HG02798 (cell line): ENCODE results near the gene ODC1.

ENCODE experiments used
- ATAC-seq: cut with Tn5 transposase; IDR thresholded peaks from one replicate; pipeline ENCODE4 v1.9.1; 2021; ENCODE audit warnings: mild to moderate bottlenecking; ENCODE audit not compliant: unreplicated experiment, poor library complexity

Gene ODC1

DNA sequence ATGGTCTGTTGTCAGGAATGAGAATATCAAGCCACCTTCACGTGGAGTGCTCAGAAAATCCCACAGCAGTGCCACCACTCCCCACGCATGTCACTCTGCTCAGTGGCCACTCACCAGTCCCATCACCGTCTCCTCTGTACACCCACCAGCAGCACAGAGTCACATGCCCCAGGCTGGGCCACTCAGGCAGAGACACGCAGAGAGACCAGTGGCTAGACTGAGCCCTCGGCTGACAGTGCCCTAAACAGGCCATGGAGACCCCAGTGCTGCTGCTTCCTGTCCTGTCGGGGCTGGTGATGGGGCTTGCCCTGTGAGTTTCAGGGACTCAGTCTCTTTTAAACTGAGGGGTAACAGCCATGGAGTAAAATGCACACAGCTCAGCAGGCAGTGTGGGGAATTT, 25.9 kb downstream of the ODC1 start:
- ATAC-seq: no peak

DNA sequence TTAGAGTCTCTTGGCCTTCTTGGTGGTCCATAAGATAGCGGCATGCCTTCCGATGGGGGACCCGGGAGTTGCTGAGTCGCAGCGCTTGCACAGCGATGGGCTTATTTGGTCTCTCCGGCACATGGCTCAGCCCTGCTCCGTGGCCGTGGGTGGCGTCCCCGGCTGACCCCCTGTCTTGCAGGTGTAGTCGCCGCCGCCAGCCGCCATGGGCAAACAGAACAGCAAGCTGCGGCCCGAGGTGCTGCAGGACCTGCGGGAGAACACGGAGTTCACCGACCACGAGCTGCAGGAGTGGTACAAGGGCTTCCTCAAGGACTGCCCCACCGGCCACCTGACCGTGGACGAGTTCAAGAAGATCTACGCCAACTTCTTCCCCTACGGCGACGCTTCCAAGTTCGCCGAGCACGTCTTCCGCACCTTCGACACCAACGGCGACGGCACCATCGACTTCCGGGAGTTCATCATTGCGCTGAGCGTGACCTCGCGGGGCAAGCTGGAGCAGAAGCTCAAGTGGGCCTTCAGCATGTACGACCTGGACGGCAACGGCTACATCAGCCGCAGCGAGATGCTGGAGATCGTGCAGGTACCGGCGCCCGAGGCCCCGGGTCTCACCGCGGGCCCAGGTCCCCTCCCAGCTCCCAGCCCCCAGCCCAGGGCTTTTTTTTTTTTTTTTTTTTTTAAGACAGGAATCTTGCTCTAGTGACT, 28.4 kb downstream of the ODC1 start:
- ATAC-seq: no peak

DNA sequence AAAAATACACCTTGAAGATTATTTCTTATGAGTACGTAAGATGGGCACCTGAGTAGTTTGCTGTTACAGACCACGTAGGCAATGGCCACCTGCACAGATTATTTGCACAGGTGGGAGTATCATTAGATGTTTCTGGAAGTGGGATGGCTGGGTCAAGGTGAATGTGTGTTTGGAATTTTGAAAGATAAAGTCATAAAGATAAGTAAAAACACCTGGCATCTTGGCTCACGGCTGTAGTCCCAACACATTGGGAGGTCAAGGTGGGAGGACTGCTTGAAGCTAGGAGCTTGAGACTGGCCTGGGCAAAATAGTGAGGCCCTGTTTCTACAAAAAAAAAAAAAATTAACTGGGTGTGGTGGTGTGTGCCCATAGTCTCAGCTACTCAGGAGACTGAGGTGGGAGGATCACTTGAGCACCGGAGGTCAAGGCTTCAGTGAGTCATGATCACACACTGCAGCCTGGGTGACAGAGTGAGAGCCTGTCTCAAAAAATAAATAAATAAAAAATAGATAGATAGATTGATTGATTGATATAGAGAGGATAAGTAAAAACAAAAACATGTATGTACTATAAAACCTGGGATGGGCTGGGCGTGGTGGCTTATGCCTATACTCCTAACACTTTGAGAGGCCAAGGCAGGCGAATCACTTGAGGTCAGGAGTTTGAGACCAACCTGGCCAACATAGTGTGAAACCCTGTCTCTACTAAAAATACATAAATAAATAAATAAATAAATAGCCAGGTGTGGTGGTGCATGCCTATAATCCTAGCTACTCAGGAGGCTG, 30.4 kb downstream of the ODC1 start:
- ATAC-seq: no peak

DNA sequence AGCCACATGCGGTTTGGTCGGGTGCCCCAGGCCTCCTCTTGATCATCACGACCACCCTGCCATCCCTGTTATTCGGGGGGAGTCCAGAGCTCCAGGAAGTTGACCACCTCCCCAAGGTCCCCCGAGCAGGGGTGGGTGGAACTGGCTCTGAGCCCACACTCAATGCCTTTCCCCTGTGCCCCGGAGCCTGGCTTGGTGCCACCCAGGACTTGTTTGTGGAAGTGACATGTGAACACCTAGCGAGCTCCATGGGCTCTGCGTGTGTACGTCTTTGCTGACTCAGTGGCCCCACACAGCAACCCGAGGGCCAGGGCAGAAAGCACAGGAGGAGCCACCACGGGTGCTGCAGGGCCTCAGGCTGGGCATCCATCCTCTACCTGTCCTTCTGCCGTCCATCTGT, 32.5 kb downstream of the ODC1 start:
- no peak for ATAC-seq

DNA sequence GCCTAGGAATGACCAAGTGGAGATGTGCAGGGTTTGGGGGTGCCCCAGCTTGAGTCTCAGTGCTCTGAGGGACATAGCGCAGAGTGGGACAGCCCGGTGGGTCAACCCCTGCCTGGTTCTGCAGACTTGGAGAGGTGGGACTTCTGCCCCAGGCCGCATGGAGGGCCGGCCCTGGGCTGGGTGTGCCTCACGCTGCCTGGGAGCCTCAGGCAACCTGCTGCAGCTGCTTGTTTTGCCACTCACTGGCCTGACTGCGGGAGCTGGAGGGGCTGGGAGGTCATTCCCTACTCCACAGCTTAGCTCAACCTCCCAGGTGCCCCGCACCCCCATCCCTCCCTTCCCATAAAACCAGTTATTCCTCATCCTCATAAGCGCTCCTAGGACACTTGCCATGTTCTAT, 33.1 kb downstream of the ODC1 start:
- no peak for ATAC-seq

DNA sequence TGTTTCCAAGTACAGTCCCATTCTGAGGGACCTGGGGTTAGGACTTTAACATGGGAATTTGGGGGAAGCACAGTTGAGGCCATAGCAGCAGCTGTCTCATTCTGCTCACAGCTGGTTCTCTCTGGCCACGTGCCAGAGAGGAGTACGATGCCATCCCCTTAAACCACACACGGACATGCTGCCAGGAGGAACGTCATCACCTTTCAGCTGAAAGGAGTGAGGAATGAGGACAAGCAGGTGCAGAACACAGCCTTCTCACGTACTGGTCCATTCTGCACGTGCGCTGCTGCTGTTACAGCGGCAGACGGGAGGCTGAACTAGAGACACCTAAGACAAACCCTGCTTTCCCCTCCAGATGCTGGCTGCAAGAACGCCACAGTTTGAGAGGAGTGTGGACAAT, 33.5 kb downstream of the ODC1 start:
- no peak for ATAC-seq

DNA sequence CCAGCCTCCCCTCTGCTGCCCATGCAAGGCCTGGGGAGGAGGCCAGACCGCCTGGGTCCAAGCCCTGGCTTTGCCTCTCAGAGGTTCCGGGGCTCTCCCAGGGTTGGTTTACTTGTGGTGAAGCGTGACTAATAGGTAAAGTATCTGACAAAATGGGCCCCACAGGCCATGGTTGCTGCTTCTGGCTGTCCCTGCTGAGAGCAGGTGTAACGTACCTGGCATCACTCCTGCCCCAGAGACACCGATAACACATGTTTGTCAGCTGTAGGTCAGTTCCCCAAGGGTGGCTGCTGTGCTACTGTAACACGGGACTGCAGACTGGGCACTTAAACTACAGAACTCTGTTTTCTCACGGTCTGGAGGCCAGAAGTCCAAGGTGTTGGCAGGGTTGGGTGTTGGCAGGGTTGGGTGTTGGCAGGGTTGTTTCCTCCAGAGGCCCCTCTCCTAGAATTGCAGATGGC, 34.1 kb downstream of the ODC1 start:
- ATAC-seq: no peak

DNA sequence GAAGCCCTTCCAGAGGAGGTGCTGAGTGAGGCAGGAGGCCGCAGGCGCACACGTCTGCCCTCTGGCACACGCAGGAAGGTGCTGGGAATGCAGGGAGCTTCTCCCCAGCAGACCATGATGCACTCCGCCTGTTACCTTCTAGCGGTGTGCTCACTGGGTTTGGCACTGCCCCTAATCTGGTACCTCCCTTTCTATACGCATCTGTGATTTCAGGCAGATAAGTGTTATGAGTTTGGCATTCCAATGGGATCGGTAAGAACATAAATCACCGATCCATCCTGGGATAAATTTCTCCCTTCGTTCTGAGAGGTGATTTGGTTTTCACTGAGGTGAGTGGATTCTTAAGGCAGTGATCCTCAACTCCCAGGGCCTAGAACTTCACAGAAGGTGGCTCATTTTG, 34.6 kb downstream of the ODC1 start:
- no peak for ATAC-seq

DNA sequence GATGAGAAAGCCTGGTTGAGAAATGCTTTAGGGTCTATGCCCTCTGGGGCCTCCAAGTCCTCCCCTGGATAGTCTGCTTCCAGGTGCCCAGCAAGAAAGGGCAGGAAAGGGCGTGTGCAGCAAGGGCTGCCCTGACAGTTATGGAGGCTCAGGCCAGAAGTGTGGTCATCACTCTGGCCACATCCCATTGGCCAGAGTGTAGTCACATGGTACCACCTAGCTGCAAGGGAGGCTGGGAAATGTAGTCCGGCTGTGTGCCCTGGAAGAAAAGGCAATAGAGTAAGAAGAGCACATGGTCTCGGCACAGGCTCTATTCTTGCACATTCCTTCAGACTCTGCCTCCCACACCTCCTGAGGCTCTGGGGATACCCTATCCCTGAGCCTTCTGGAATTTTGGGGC, 35.7 kb downstream of the ODC1 start:
- peak; percentile 25 for ATAC-seq

DNA sequence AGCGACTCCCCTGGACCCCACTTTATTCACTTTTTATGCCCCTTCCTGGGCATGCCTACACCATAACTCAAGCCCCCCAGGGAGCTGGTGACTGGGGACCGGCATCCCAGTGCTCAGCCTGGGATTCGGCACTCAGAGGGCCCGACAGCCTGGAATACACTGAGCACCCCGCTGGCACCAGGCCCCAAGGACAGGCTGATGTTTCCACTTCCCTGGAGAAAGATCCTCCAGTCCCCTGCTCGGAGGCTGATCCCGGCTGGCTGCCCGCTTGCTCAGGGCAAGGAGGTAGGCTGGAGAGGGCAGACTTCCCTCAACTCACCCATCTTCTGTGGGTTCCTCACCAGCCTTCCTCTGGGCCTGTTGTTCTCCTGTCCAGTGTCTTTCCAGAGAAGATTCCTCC, 36.6 kb downstream of the ODC1 start:
- no peak for ATAC-seq

DNA sequence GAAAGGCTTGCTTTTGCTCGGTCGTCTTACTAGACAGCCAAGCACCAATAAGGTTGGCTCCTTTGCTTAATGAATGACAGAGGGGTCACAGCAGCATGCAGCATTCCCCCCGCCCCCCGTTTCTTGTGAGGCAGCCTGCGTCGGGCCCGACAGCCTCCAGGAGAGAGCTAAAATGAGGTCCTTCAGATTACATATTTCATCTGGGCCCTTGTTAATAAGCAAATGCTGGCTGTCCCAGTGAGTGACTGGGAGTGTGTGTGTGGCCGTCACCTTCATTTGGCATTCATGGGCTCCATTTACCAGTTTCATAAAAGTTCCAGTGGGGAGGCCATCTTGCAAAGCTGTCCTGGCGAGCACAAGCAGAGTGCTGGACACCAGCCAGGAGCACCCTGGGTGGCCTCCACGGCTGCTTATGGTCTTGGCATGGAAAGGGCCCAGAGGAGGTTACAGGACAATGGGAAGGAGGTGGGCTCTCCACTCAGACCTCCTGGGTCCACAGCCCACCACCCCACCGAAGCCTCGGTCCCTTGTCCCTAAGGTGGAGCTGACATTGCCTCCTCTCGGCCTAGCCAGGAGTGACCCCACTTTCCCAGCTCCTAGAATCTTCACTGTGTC, 37.2 kb downstream of the ODC1 start:
- no peak for ATAC-seq

DNA sequence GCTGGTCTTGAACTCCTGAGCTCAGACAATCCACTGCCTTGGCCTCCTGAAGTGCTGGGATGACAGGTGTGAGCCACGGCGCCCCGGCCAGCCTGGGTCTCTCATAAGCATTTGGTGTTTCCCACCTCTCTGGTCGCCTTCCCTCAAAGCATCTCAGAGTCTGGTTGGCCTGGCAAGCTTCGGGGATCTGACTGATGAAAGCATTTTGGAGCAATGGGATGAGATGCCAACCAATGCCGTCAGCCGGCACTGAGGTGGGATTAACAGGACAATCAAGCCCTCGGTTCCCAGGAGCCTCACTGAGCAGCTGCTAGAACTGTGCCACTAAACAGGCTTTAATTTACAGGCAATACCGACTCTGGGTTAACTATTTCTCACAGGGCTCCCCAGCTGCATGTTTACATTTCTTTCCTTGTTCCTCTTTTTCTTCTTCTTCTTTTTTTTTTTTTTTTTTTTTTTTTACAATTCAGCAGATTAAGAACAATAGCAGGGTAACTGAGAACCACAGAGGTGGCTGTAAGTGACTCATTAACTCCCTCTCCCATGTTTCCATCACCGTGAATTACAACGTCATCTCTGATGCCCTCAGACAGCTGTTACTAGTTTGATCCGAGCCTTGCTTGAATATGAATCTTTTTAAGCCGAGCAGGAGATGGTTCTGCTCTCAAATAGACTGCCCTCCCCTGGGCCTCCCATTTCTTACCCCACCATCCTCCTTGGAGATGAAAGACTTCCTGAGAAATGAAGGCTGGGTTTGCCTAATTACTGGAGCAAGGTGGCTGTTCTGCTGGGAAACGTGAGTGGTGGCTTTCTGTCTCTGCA, 37.9 kb downstream of the ODC1 start:
- ATAC-seq: peak; percentile 65

DNA sequence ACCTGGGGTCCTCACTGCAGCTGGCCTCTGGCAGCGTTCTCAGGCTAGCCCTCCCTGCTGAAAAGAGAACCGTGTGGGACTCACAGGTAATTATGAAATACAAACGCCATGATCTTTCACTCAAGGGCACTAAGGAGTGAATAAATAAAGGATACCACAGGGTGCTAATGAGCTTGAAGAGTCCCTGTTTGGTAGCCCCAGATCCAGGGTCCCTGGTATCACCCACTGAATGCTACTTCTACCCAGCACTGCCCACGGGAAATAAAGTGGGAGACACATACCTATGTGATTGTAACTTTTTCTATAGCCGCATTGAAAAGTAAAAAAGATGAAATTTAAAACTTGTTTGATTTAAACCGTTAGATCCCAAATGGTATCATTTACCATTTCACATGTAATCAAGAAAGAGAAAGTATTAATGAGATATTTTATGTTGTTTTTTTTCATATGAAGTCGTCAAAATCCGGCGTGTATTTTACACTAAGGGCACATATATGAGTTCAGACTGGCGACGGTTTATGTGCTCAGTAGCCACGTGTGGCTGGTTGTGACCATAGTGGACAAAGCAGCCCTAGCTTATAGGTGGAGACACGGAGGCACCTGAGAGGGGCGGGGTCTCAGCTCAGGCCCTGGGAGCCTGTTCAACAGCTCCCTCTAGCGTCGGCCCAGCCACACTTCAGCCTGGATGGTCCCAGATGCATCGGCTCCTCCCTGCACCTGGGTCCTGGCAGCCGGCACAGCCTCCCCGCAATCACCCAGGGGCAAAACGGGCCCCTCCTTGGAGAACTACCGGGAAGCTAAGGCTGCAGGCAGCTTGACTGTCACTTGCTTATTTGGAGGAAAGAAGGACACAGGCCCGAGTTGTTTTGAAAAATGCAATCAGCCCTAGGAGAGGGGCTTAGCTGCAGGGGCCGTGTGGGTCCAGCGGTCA, 39.2 kb downstream of the ODC1 start:
- ATAC-seq: peak; percentile 67

DNA sequence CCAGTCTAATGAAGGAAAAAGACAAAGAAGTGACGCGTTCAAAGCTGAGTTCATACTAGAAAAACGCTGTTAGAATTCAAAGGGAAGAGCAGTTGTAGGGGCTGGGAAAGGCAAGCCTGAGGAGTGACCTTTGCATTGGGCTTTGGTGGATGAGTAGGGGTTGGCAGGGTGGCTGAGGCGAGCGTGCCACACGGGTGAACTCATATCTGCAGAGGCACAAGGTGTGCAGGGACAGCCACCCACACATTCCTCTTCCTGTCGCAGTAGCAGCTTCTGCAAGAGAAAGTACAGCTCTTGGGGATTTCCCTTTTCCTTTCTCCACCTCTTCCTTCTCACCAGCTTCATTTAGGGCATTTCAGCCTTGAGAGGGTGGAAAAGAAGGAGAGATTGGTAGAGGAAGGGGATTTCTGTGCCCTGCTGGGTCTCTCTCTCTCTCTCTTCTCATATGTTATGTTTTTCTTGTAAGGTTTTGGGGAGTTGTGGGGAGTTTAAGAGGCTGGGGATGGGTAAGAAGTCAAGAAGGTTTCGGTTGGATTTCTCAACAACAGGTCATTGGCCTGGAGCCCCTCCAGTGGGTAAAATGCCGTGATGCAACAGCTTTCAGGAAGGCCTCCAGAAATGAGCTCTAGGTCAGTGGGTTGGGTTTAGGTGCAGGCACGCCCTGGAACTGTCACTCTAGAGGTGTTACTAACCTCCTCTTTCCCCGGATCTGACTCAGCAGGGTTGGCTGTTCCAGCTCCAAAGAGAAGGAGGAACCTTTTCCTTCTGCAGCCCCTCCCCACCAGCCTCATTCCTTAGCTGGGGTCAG, 40.1 kb downstream of the ODC1 start:
- ATAC-seq: peak; percentile 39

DNA sequence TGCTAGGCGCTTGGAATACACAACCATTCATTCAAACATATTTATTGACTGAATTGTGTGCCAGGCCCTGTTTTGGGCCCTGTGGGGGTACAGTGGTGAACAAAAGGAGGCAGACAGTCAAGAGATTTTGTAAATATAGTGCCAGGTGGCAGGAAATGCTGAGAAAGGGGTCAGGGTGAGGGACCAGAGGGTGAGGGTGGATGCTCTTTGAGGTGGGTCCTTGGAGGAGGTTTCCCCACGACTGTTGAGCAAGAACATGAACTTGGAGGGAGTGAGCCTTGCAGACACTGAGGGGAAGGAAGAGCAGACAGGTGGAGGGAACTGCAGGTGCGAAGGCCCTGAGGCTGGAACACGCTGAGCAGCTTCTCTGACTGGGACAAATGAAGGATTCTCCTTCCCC, 40.7 kb downstream of the ODC1 start:
- ATAC-seq: no peak

DNA sequence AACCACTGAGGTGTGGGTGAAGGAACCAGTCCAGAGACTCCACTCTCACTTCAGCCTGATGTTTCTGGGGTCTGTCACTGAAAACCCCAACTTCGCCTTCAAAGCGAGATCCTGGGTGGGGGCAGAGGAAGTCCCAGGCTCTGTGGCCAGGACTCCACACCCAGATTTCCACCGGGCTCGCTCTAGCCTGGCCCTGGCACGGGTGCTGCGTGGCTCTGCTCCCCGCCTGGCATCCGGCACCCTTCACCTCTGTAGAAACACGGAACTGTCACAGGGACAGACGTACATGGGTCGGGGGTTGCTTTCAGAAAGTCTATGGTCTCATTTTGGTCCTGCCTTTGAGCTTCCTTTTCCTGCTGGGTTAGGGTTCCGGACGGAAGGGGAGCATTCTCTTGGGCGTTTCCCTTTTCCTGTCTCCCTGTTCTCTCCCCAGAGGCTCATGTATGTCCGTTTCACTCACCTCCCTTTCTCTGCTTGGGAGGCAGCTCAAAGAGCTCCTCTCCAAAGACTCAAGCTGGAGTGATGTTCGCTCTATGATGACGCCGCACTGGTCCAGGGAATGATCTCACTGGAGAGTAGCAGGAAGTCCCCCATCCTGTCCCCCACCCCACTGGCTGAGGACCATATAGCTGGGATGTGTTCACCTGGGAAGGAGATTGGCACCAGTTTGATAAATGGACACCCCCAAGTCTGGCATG, 41.5 kb downstream of the ODC1 start:
- ATAC-seq: no peak

DNA sequence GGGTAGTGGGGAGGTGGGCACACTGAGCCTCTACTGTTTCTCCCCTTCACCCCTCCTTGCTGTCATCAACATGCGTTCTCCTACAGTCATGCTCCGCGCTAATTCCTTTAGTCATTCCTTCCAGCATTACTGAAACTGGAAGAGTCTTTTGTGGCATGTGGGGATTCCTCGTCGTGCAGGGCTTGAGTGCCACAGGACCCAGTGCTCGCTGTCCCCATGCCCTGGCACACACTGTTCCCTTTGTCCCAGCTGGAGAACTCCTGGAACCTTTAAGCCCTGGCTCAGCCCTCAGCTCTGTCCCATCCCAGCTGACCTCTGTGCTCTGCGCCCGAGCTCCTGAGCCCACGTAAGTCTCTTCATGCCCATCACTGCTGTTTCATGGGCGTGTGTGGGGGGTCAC, 42.1 kb downstream of the ODC1 start:
- ATAC-seq: no peak

DNA sequence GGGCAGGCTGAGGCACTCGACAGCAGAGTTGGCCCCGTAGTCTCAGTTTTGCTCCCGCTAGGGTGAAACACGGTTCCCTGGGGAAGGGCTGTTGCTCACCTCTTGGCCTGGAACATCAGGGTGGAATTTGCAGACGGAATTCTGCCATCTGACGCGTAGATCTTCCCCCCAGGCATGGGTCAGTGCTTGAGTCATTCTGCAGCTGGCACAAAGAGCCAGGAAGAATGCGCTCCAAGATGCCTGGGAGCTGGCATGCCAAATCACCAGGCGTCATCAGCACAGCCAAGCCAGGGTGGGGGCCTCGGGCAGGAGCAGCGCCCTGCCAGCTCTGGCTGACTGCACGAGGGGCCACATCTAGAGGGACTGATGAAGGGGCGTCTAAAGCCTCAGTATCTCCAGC, 42.7 kb downstream of the ODC1 start:
- ATAC-seq: no peak
